Heart right ventricle (tissue), 16 donors: ENCODE measurements around the gene NEDD8. TPM values are rescaled to one million over a fixed set of nuclear protein-coding genes. Genes with fewer than 3 reads are reported as not detected.

Experiments used
- ATAC-seq, 8 donors: fragments of 200-7000 bp; cut with Tn5 transposase; one replicate each; pipeline ENCODE4 v1.9.1; 2020; ENCODE audit warnings: mild to moderate bottlenecking in 8 of 8, moderate library complexity in 8 of 8, moderate number of reproducible peaks in 1 of 8
- DNase-seq, 2 donors: peaks; one replicate each; pipeline ENCODE4 v3.0.0-alpha.2; 2020
- H3K27ac ChIP-seq, 10 donors: fragments of 200-600 bp; sonication (generic) in 2 of 10; one replicate each; pipeline versions ENCODE4 v1.5.0 to v1.8.0; 2020 to 2022; ENCODE audit warnings: mild to moderate bottlenecking in 3 of 10
- H3K27me3 ChIP-seq, 7 donors: fragments of 200-600 bp; one replicate each; pipeline ENCODE4 v1.8.0; 2021 to 2022; ENCODE audit warnings: mild to moderate bottlenecking in 2 of 7
- H3K36me3 ChIP-seq, 9 donors: fragments of 200-600 bp; sonication (generic) in 1 of 9; one replicate each; pipeline versions ENCODE4 v1.5.0 to v1.8.0; 2020 to 2022; ENCODE audit warnings: mild to moderate bottlenecking in 2 of 9
- H3K4me1 ChIP-seq, 9 donors: fragments of 200-600 bp; sonication (generic) in 1 of 9; one replicate each; pipeline versions ENCODE4 v1.5.0 to v1.8.0; 2020 to 2022; ENCODE audit warnings: mild to moderate bottlenecking in 4 of 9
- H3K4me3 ChIP-seq, 10 donors: fragments of 200-600 bp; sonication (generic) in 2 of 10; one replicate each; pipeline versions ENCODE4 v1.5.0 to v1.8.0; 2020 to 2022; ENCODE audit warnings: mild to moderate bottlenecking in 7 of 10, moderate library complexity in 2 of 10
- H3K9me3 ChIP-seq, 11 donors: fragments of 200-600 bp in 10 of 11; sonication (generic) in 2 of 11; one replicate each; pipeline versions ENCODE4 v1.5.0 to v1.8.0; 2013 to 2022; ENCODE audit warnings: mild to moderate bottlenecking in 2 of 11, control low read depth in 1 of 11, moderate library complexity in 1 of 11
- CTCF ChIP-seq, 9 donors: fragments of 200-600 bp; sonication (generic) in 2 of 9; IDR thresholded peaks; one replicate each; pipeline versions ENCODE4 v1.5.0 to v1.8.0; 2021 to 2022; ENCODE audit warnings: antibody characterized with exemption in 9 of 9, mild to moderate bottlenecking in 5 of 9, moderate library complexity in 1 of 9
- WGBS, 2 donors: extraction: QIAGEN DNeasy Blood & Tissue Kit; methylation state at CpG; one replicate each; pipeline ENCODE4 v1.1.7; 2013; ENCODE audit warnings: inconsistent platforms in 1 of 2; 5-methylcytosine and 5-hydroxymethylcytosine counted together
- intact Hi-C, 10 donors: fragments of 100-400 bp; cut with DNase I; formaldehyde crosslinking; loops; one replicate each; pipeline versions ENCODE4 v1.11.1 to v1.14.2; 2022
- polyA plus RNA-seq, 2 donors: library from polyadenylated mRNA; stranded (reverse); fragments of 200-250 nt; gene quantifications; one replicate each; pipeline ENCODE4 v1.2.3, GENCODE V29; 2013
- total RNA-seq, 10 donors: library from RNA; stranded (reverse); fragmentation: NEBNext Ultra II Directional in 3 of 10; extraction: Animal tissue kit (Norgen Biotek cat#: 25700) in 3 of 10; gene quantifications; one replicate each; pipeline versions ENCODE4 v1.2.1 to v1.2.4, GENCODE V29; 2021 to 2023
- donor health status: Arrhythmogenic right ventricular cardiomyopathy.
- donor health status: ischemic (EF 13 %, LVEDD 7.1; RV severe dilation, severe dysfunction).
- donor health status: healthy with polysubstance abuse.
- donor health status: DM: no; HTN: yes; CAD: no.
- donor health status: DM: no; HTN: no; CAD: no.
- donor health status: ischemic (EF 25% LVEDD 6.9; RV normal size, moderate dysfunction).
- donor health status: ischemic (EF 25% LVEDD 5.7; RV mildly dilated, moderate dysfunction).
- donor health status: healthy.
- donor health status: DM: yes; HTN: yes; CAD: no.
- donor health status: Ischemic cardiomyopathy.
- donor health status: ischemic (EF 35%, LVEDD 5.7; RV mildly dilated, moderate dysfunction).
- donor health status: nonischemic (EF 11% LVEDD 7.7; RV severe dilation, severe dysfunction).
- donor health status: DM: yes; HTN: yes; CAD: no.
- donor health status: PGD.
- donor health status: ischemic (EF 29% LVEDD 5.4; RV normal size, mild dysfunction).
- donor health status: nonischemic (EF 23%, LVEDD 6.1; RV moderate dilation, normal function).

The NEDD8 gene
- total and polyA plus RNA-seq, 12 donors: 154 to 325 (median 199) TPM

DNA sequence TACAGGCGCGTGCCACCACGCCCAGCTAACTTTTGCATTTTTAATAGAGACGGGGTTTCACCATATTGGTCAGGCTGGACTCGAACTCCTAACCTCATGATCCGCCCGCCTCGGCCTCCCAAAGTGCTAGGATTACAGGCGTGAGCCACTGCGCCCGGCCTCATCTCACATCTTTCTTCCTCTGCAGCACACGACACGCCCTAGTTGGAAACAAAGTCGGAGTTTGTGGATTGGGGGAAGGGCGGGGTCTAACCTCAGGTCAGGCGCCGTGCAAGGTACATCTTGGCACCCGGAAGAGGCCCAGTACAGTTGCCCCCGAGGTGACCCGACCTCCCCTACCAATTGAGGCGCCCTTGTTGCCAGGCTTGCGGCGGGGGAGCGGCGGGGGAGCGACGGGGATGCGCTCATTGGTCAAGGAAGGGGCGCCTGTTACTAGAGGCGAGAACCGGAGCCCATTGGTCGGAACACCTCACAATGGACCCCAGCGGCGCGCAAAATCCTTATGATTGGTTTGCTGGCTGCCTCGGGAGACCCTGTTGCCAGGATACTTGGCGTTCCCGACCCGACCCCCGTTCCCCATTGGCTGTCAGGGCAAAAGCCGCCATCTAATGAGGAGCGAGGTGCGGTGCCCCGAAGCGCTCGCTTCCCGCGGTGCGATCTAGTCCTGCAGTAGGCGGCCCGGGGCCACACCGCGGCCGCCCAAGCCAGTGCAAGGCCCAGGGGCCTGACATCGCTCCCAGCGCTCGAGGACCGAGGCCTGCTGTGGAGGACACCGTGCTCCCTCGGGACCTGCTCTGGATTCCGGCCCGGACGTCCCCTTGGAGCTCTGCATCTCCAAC lies 60.5 kb downstream of the NEDD8 start, which contains the start of gene REC8:
REC8 (plus strand) TSS at position 659 of the 839 bp plus-strand sequence. CDS start 473 bp downstream, outside the sequence.
- TF ChIP-seq CTCF (IDR thresholded peaks at IDR 0.05): no peak
- H3K27ac ChIP-seq: peak within 1 kb of the TSS in 1 of 10 donors; percentile 36
- ATAC-seq (peak; percentile 45 to 81 (median 70)), DNase-seq (peak; percentile 65 to 74)
- 14 to 26% methylated on average over 63 of the region's 63 CpGs for WGBS, 2 donors
- H3K27me3 ChIP-seq: no peaks in the 10 kb centered on the region
- intact Hi-C loops: no loop called here
- no peaks in the 10 kb centered on the region for H3K9me3 ChIP-seq
- peaks cover 0 to 87% (median 11%) of the 10 kb centered on the region in 9 donors for H3K36me3 ChIP-seq
- peak within 1 kb of the TSS in 9 of 10 donors; percentile 1 to 52 (median 39) for H3K4me3 ChIP-seq
- H3K4me1 ChIP-seq: peaks cover 0 to 26% (median 11%) of the 10 kb centered on the region in 9 donors

GRCh38 chr14:24167469-24168114 lies 64.6 kb downstream of the NEDD8 start:
- Histone ChIP-seq H3K4me3 (no peak overlapping the region), H3K36me3 (peaks cover 10 to 88% (median 48%) of the 10 kb centered on the region in 9 donors), H3K27ac (peak overlapping the region in 1 of 10 donors; percentile 67), H3K4me1 (peaks cover 4 to 63% (median 24%) of the 10 kb centered on the region in 9 donors), H3K27me3 (no peaks in the 10 kb centered on the region), H3K9me3 (no peaks in the 10 kb centered on the region)
- no peak for DNase-seq
- ATAC-seq: no peak
- intact Hi-C loops: no loop called here
- TF ChIP-seq CTCF (IDR thresholded peaks at IDR 0.05): no peak
- 86 to 88% methylated on average over 3 of the region's 3 CpGs for whole genome bisulfite sequencing, 2 donors

Other genes with a start within 250 kb of the NEDD8 start
Only the 30 nearest of the 34 such genes appear.
- gene CARMIL3, start 180.4 kb downstream of the NEDD8 start, total RNA-seq: under 1 TPM in 7 of 10 donors, not detected in 3; 0.06 to 0.31 (median 0.08) TPM
- under 1 TPM; 0.13 to 0.44 TPM for gene CARMIL3, start 180.4 kb downstream of the NEDD8 start, polyA plus RNA-seq
- gene CPNE6, start 160.8 kb downstream of the NEDD8 start, total RNA-seq: under 1 TPM in 4 of 10 donors, not detected in 6; 0.12 to 0.64 (median 0.41) TPM
- gene CPNE6, start 160.8 kb downstream of the NEDD8 start, polyA plus RNA-seq: not detected
- 1 to 10 TPM in 9 of 10 donors, under 1 TPM in 1; 0.75 to 6.8 (median 2.6) TPM for gene PCK2, start 138.1 kb downstream of the NEDD8 start, total RNA-seq
- 1 to 10 TPM; 2.5 to 7.3 TPM for gene PCK2, start 138.1 kb downstream of the NEDD8 start, polyA plus RNA-seq
- 10 to 100 TPM; 62.2 to 99.7 (median 73.0) TPM for gene DCAF11, start 117.6 kb downstream of the NEDD8 start, total RNA-seq
- 10 to 100 TPM; 19.7 to 72.7 TPM for gene DCAF11, start 117.6 kb downstream of the NEDD8 start, polyA plus RNA-seq
- gene NRL, start 117.4 kb downstream of the NEDD8 start, total RNA-seq: 1 to 10 TPM; 1.7 to 3.5 (median 2.2) TPM
- 1 to 10 TPM; 1.5 to 3.3 TPM for gene NRL, start 117.4 kb downstream of the NEDD8 start, polyA plus RNA-seq
- gene FITM1, start 101.7 kb downstream of the NEDD8 start, total RNA-seq: 100 to 1,000 TPM; 105 to 176 (median 131) TPM
- gene FITM1, start 101.7 kb downstream of the NEDD8 start, polyA plus RNA-seq: 100 to 1,000 TPM in 1 of 2 donors, 10 to 100 TPM in 1; 77.0 to 247 TPM
- gene PSME1, start 96.2 kb downstream of the NEDD8 start, total RNA-seq: 100 to 1,000 TPM in 5 of 10 donors, 10 to 100 TPM in 5; 84.3 to 341 (median 100.0) TPM
- gene PSME1, start 96.2 kb downstream of the NEDD8 start, polyA plus RNA-seq: 100 to 1,000 TPM; 138 to 149 TPM
- 10 to 100 TPM; 10.2 to 18.8 (median 13.3) TPM for gene EMC9, start 90.8 kb downstream of the NEDD8 start, total RNA-seq
- gene EMC9, start 90.8 kb downstream of the NEDD8 start, polyA plus RNA-seq: 10 to 100 TPM; 27.2 to 44.3 TPM
- gene PSME2, start 85.8 kb downstream of the NEDD8 start, total RNA-seq: 100 to 1,000 TPM in 3 of 10 donors, 10 to 100 TPM in 7; 62.6 to 347 (median 85.0) TPM
- gene PSME2, start 85.8 kb downstream of the NEDD8 start, polyA plus RNA-seq: 100 to 1,000 TPM; 124 to 290 TPM
- gene RNF31, start 84.9 kb downstream of the NEDD8 start, total RNA-seq: 10 to 100 TPM; 27.5 to 52.6 (median 34.8) TPM
- 10 to 100 TPM; 39.4 to 92.9 TPM for gene RNF31, start 84.9 kb downstream of the NEDD8 start, polyA plus RNA-seq
- gene IRF9, start 71.1 kb downstream of the NEDD8 start, total RNA-seq: 100 to 1,000 TPM in 1 of 10 donors, 10 to 100 TPM in 9; 17.7 to 147 (median 36.7) TPM
- 10 to 100 TPM; 28.2 to 64.1 TPM for gene IRF9, start 71.1 kb downstream of the NEDD8 start, polyA plus RNA-seq
- gene REC8, start 60.3 kb downstream of the NEDD8 start, total RNA-seq: 1 to 10 TPM; 2.5 to 7.0 (median 4.3) TPM
- gene REC8, start 60.3 kb downstream of the NEDD8 start, polyA plus RNA-seq: 10 to 100 TPM in 1 of 2 donors, 1 to 10 TPM in 1; 2.5 to 17.7 TPM
- 10 to 100 TPM; 10.1 to 22.5 (median 12.6) TPM for gene IPO4, start 43.6 kb downstream of the NEDD8 start, total RNA-seq
- gene IPO4, start 43.6 kb downstream of the NEDD8 start, polyA plus RNA-seq: 10 to 100 TPM in 1 of 2 donors, 1 to 10 TPM in 1; 4.4 to 23.8 TPM
- gene TM9SF1, start 36.9 kb downstream of the NEDD8 start, total RNA-seq: 10 to 100 TPM; 14.2 to 31.3 (median 18.7) TPM
- 10 to 100 TPM; 10.8 to 36.4 TPM for gene TM9SF1, start 36.9 kb downstream of the NEDD8 start, polyA plus RNA-seq
- gene TSSK4, start 26.7 kb downstream of the NEDD8 start, total RNA-seq: under 1 TPM in 1 of 10 donors, not detected in 9; 0.28 TPM
- gene TSSK4, start 26.7 kb downstream of the NEDD8 start, polyA plus RNA-seq: under 1 TPM in 1 of 2 donors, not detected in 1; 0.22 TPM
- 10 to 100 TPM; 23.4 to 35.3 (median 29.4) TPM for gene CHMP4A, start 18.9 kb downstream of the NEDD8 start, total RNA-seq
- gene CHMP4A, start 18.9 kb downstream of the NEDD8 start, polyA plus RNA-seq: 10 to 100 TPM; 34.3 to 80.8 TPM
- gene MDP1, start 16.3 kb downstream of the NEDD8 start, total RNA-seq: 10 to 100 TPM; 13.9 to 22.9 (median 18.9) TPM
- 10 to 100 TPM; 23.0 to 23.5 TPM for gene MDP1, start 16.3 kb downstream of the NEDD8 start, polyA plus RNA-seq
- 10 to 100 TPM; 28.6 to 46.9 (median 33.5) TPM for gene GMPR2, start 562 bp upstream of the NEDD8 start, total RNA-seq
- 10 to 100 TPM; 26.4 to 27.3 TPM for gene GMPR2, start 562 bp upstream of the NEDD8 start, polyA plus RNA-seq
- gene TINF2, start 10.3 kb upstream of the NEDD8 start, total RNA-seq: 10 to 100 TPM; 36.8 to 56.4 (median 40.5) TPM
- gene TINF2, start 10.3 kb upstream of the NEDD8 start, polyA plus RNA-seq: 10 to 100 TPM; 19.3 to 44.0 TPM
- 1 to 10 TPM in 1 of 10 donors, under 1 TPM in 9; 0.17 to 2.2 (median 0.65) TPM for gene TGM1, start 30.8 kb upstream of the NEDD8 start, total RNA-seq
- gene TGM1, start 30.8 kb upstream of the NEDD8 start, polyA plus RNA-seq: under 1 TPM; 0.51 to 0.87 TPM
- 10 to 100 TPM; 17.4 to 30.0 (median 19.6) TPM for gene RABGGTA, start 39.2 kb upstream of the NEDD8 start, total RNA-seq
- gene RABGGTA, start 39.2 kb upstream of the NEDD8 start, polyA plus RNA-seq: 10 to 100 TPM; 30.6 to 37.9 TPM
- 10 to 100 TPM in 4 of 10 donors, 1 to 10 TPM in 6; 6.9 to 11.1 (median 9.0) TPM for gene DHRS1, start 67.4 kb upstream of the NEDD8 start, total RNA-seq
- 10 to 100 TPM in 1 of 2 donors, 1 to 10 TPM in 1; 8.5 to 11.6 TPM for gene DHRS1, start 67.4 kb upstream of the NEDD8 start, polyA plus RNA-seq
- gene NOP9, start 67.5 kb upstream of the NEDD8 start, total RNA-seq: 10 to 100 TPM; 22.0 to 31.9 (median 27.3) TPM
- gene NOP9, start 67.5 kb upstream of the NEDD8 start, polyA plus RNA-seq: 10 to 100 TPM; 10.7 to 10.8 TPM
- gene CIDEB, start 75.6 kb upstream of the NEDD8 start, total RNA-seq: 1 to 10 TPM; 1.9 to 6.0 (median 3.5) TPM
- gene CIDEB, start 75.6 kb upstream of the NEDD8 start, polyA plus RNA-seq: 1 to 10 TPM; 4.3 to 4.8 TPM
- gene LTB4R2, start 77.8 kb upstream of the NEDD8 start, total RNA-seq: 1 to 10 TPM in 7 of 10 donors, under 1 TPM in 3; 0.68 to 2.4 (median 1.3) TPM
- under 1 TPM; 0.51 to 0.90 TPM for gene LTB4R2, start 77.8 kb upstream of the NEDD8 start, polyA plus RNA-seq
- 1 to 10 TPM in 7 of 10 donors, under 1 TPM in 3; 0.76 to 3.1 (median 1.8) TPM for gene LTB4R, start 79.1 kb upstream of the NEDD8 start, total RNA-seq
- gene LTB4R, start 79.1 kb upstream of the NEDD8 start, polyA plus RNA-seq: 1 to 10 TPM; 3.2 to 3.7 TPM
- gene ADCY4, start 102.7 kb upstream of the NEDD8 start, total RNA-seq: 10 to 100 TPM; 17.4 to 37.0 (median 22.9) TPM
- 100 to 1,000 TPM in 1 of 2 donors, 10 to 100 TPM in 1; 23.1 to 104 TPM for gene ADCY4, start 102.7 kb upstream of the NEDD8 start, polyA plus RNA-seq
- 1 to 10 TPM; 1.7 to 4.9 (median 3.5) TPM for gene RIPK3, start 107.6 kb upstream of the NEDD8 start, total RNA-seq
- 1 to 10 TPM; 4.9 to 7.1 TPM for gene RIPK3, start 107.6 kb upstream of the NEDD8 start, polyA plus RNA-seq
- 10 to 100 TPM in 4 of 10 donors, 1 to 10 TPM in 6; 3.0 to 42.0 (median 7.8) TPM for gene NFATC4, start 135.8 kb upstream of the NEDD8 start, total RNA-seq
- 10 to 100 TPM; 28.7 to 69.2 TPM for gene NFATC4, start 135.8 kb upstream of the NEDD8 start, polyA plus RNA-seq
- 1 to 10 TPM; 3.6 to 9.0 (median 6.4) TPM for gene NYNRIN, start 166.6 kb upstream of the NEDD8 start, total RNA-seq
- 1 to 10 TPM; 4.6 to 6.8 TPM for gene NYNRIN, start 166.6 kb upstream of the NEDD8 start, polyA plus RNA-seq